OCI-M2 (cell line): ENCODE data around the gene RPL15.

ENCODE experiments used
- DNase-seq: peaks from one replicate; lab custom pipeline; 2025; ENCODE audit not compliant: unreplicated experiment; lab: John Stamatoyannopoulos, UW

RPL15 gene

DNA sequence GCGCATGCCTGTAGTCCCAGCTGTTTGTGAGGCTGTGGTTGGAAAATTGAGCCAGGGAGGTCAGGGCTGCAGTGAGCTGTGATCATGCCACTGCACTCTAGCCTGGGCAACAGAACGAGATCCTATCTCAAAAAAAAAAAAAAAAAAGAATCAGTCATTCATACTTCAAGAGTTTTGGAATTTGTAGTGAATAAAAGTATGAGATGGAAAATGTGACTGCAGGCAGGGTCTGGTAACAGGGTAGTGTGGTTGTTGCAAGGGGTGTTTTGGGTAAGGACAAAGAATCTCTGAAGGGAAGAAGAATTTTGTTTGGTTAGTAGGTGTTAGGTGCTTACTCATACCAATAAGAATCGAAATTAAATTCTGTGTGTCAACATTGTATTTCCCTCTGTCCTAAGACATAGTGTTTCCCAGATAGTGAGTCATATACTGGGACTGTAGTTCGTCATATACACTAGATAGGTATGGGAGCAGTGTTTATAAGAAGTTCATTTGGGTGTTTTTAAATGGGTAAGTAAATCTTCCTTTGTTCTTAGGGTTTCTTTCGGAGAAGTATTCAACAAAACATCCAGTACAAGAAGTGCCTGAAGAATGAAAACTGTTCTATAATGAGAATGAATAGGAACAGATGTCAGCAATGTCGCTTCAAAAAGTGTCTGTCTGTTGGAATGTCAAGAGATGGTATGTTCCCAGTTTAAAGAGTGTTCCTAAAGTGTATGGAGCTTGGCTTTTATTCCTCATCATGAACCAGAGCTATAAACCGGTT, 42.4 kb downstream of the RPL15 start:
- DNase-seq: no peak

DNA sequence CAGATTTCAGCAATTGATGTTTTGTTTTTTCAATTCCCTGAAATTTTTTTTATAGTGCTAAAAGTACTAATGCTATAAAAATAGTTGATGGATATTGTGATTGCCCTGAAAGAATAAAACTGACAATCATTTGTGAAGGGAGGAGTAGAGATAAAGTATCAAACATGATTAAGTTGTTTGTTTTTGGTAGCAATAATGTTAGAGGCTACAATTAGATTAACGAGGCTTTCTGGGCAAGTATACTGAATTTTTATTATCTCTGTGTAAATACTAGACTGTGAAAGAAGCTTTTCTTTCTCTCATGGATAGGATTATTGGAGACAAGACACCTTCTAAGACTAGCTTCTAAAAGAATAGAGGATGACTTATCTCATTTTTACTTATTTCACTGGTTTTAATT, 43.7 kb downstream of the RPL15 start:
- DNase-seq: no peak

DNA sequence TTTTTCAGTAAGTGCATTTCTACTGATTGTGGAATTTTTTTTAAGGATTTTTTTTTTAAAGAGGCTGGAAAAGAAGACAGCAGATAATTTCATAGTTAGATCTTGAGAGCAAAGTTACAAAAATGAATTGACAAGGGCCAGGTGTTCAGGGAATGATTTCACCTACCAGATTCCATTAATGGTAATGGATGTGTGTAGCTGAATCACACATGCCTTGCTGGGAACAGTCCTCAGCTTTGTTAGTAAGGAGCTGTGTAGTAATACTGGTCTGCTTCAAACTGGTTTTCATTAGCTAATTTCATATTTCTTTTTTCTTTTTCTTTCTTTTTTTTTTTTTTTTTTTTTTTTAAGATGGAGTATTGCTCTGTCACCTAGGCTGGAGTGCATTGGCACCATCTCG, 44.1 kb downstream of the RPL15 start:
- no peak for DNase-seq

DNA sequence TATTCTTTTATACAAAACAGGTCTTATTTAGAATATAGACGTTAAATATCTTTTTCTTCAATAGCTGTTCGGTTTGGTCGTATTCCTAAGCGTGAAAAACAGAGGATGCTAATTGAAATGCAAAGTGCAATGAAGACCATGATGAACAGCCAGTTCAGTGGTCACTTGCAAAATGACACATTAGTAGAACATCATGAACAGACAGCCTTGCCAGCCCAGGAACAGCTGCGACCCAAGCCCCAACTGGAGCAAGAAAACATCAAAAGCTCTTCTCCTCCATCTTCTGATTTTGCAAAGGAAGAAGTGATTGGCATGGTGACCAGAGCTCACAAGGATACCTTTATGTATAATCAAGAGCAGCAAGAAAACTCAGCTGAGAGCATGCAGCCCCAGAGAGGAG, 45.0 kb downstream of the RPL15 start:
- no peak for DNase-seq

DNA sequence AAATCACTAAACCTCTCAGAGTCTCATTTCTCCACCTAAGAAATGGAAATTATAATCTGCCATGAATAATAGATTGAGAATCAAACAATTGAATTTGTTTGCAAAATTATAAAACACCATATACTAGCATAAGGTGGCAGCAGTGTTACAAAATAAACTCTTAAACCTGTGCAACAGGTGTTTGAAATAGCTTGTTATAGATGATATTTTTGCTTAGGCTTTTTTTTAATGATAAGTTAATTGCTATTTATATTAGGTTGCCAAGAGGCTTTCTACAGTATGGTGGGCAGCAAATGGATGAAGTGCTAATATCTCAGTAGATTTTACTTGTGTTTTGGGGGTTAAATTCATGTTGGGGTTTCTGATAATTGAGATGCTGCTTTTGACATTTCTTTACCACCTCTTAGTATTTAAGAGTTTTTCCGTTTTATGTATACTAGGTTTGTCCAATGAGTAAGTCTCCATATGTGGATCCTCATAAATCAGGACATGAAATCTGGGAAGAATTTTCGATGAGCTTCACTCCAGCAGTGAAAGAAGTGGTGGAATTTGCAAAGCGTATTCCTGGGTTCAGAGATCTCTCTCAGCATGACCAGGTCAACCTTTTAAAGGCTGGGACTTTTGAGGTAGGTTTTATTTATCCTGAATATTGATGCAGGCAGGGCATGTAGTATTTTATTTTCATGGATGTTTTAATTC, 47.8 kb downstream of the RPL15 start:
- no peak for DNase-seq

DNA sequence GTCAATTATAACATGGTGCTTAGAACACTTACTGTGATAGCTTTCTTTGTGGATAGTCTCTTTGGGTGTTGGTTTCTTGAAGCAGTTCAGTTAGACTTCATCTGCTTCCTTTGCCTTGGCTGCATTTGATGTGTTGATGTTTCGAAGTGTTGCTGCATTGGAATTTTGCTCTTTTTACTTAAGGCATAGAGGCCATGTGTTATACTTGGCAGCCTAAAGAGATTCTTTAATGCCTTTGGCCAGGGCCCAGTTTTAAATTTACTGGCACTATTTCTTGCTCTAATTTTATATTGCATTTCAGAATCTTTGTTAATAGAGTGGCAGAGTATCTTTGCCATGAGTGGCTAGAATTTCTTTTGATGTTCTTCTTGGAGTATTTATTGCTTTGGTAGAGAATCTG, 49.4 kb downstream of the RPL15 start:
- no peak for DNase-seq

DNA sequence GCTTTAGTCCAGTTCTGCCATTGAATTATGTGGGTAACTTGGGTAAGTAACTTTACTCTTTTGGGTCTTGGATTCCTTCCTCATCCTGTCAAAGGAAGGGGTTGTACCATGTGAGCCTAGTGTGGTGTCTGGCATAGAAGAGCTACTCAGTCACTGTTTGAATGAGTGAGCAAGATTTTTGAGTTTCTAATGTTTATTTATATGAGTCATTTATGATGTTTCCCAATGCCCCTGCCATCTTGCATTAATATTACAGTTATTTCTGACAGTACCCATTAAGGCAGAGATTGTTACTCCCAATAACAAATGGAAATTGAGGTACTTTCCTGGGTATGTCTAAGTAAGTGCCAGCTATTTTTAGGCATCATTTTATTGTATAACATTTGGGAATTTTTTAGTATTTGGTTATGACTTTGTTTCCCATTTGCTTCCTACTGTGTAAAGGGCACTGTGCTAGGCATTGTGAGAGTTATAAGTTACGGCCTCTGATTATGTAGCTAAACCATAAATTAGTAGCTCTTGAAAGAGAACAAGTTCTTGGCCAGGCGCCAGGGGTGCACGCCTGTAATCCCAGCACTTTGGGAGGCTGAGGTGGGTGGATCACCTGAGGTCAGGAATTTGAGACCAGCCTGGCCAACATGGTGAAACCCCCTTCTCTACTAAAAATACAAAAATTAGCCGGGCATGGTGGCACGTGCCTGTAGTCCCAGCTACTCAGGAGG, 51.7 kb downstream of the RPL15 start:
- DNase-seq: no peak

DNA sequence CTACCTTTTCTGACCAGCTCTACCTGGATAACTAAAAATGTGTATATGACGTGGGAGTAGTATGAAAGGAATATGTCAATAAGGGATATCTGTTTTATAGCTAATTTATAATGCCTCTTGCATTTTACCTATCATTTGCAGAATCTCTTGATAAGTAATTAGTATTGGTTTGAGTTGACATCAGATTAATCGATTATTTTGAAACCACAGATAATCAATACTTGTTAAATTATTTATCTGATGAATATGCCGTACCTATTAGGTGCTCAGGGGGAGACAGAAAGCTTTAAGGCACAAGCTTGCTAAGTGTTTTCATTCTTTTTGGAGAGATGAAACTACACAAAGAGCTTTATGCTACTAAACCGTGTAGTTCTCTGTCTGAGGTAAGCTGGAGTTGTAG, 52.5 kb downstream of the RPL15 start:
- DNase-seq: no peak
